ENCODE measurements around the gene TMEM214.

DNA sequence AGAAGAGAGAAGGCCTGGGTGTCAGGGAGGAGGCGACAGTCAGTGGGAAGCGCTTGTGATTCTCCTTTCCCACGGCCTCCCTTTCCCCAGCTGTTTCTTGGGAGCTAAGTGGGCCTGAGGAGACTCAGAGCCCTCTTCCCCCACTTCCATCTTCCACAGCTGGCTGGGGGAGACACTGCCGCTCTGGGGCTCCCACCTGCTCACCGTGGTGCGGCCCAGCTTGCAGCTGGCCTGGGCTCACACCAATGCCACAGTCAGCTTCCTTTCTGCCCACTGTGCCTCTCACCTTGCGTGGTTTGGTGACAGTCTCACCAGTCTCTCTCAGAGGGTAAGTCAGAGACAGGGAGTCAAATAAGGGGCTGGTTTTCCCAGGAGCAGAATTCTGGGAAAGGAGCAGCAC, 7.1 kb downstream of the TMEM214 start:
- TF ChIP-seq EZH2 (IDR thresholded peaks at IDR 0.05; ENCODE audit: insufficient read depth, low read length) (no peak), CTCF (IDR thresholded peaks at IDR 0.05; ENCODE audit: insufficient read depth, low read depth, low read length) (no peak)
